ENCODE data around the gene TPD52L1.

GRCh38 chr6:125107896-125108295 is 45.7 kb upstream of the TPD52L1 start:
- no peak for TF ChIP-seq CTCF (IDR thresholded peaks at IDR 0.05)
- TF ChIP-seq POLR2A (IDR thresholded peaks at IDR 0.05) = no peak

All from uterus (tissue), 2 donors.